A673 (cell line): Measurements from ENCODE around the gene HBG2. TPM values are rescaled to one million over a fixed set of nuclear protein-coding genes. Genes with fewer than 3 reads are reported as not detected.

ENCODE experiments used
- BruUV-seq: library from RNA; stranded (reverse); fragments of 400-500 nt; replicated peaks from 2 replicates; lab custom pipeline; 2021; lab: Mats Ljungman, UMichigan
- CTCF ChIA-PET: fragments of 300-600 bp; sonication (Branson Sonifier 250); formaldehyde crosslinking; loops from one replicate; lab custom pipeline; 2022; ENCODE audit warnings: antibody characterized with exemption; lab: Charles Lee
- POLR2A ChIA-PET: fragments of 300-600 bp; sonication (Branson Sonifier 250); formaldehyde crosslinking; loops from one replicate; lab custom pipeline; 2022; ENCODE audit warnings: antibody characterized with exemption; ENCODE audit not compliant: low non-redundant PET; lab: Charles Lee
- DNase-seq: peaks from one replicate; pipeline ENCODE4 v3.0.0-alpha.2; 2015; ENCODE audit warnings: low spot score
- H3K27ac ChIP-seq: fragments of 200-600 bp; sonication (generic); 2 replicates; pipeline ENCODE4 v1.5.1; 2016; ENCODE audit warnings: mixed run types, low read depth, mild to moderate bottlenecking, mixed read lengths, antibody characterized with exemption, low read length; ENCODE audit not compliant: poor library complexity, severe bottlenecking
- H3K27me3 ChIP-seq: fragments of 200-600 bp; sonication (generic); replicated peaks from 2 replicates; pipeline ENCODE4 v1.6.1; 2017; ENCODE audit warnings: mixed run types, low read depth, mild to moderate bottlenecking, mixed read lengths, antibody characterized with exemption, low read length; ENCODE audit not compliant: insufficient read depth, poor library complexity
- H3K36me3 ChIP-seq: fragments of 200-600 bp; sonication (generic); 2 replicates; pipeline ENCODE4 v1.6.1; 2016; ENCODE audit warnings: mixed run types, mild to moderate bottlenecking, mixed read lengths, antibody characterized with exemption, low read length; ENCODE audit not compliant: insufficient read depth, poor library complexity, severe bottlenecking
- H3K4me1 ChIP-seq: fragments of 200-600 bp; sonication (generic); 2 replicates; pipeline ENCODE4 v1.6.1; 2017; ENCODE audit warnings: mixed run types, mild to moderate bottlenecking, mixed read lengths, antibody characterized with exemption, low read length; ENCODE audit not compliant: insufficient read depth, poor library complexity, severe bottlenecking
- H3K4me3 ChIP-seq: fragments of 200-600 bp; sonication (generic); 2 replicates; pipeline ENCODE4 v1.5.1; 2016; ENCODE audit warnings: low read depth, mixed run types, mild to moderate bottlenecking, mixed read lengths, low read length; ENCODE audit not compliant: poor library complexity, severe bottlenecking
- H3K9me3 ChIP-seq: fragments of 200-600 bp; sonication (generic); 2 replicates; pipeline ENCODE4 v1.6.1; 2016; ENCODE audit warnings: mixed run types, low read depth, mild to moderate bottlenecking, mixed read lengths, antibody characterized with exemption, low read length; ENCODE audit not compliant: poor library complexity, severe bottlenecking
- CTCF ChIP-seq: fragments of 300-800, 200-600 bp; sonication (generic); conservative IDR thresholded peaks from 2 replicates; pipeline ENCODE4 v1.5.1; 2017; ENCODE audit warnings: low read depth, mild to moderate bottlenecking, antibody characterized with exemption, low read length, moderate library complexity, mixed read lengths
- EZH2 ChIP-seq: fragments of 200-600 bp; sonication (generic); IDR thresholded peaks from 2 replicates; pipeline ENCODE4 v1.6.1; 2017; ENCODE audit warnings: borderline replicate concordance, low read depth, mild to moderate bottlenecking, mixed read lengths, antibody characterized with exemption, low read length; ENCODE audit not compliant: poor library complexity, severe bottlenecking
- intact Hi-C: fragments of 100-400 bp; cut with micrococcal nuclease; formaldehyde crosslinking; loops from one replicate; pipeline ENCODE4 v1.10.0; 2022; ENCODE audit not compliant: unreplicated experiment
- total RNA-seq: library from RNA; stranded (reverse); gene quantifications from 2 replicates; pipeline ENCODE4 v1.2.3, GENCODE V29; 2021

Gene HBG2
- total RNA-seq, 1 experiment from 2014 or later = not detected

- H3K27ac ChIP-seq = no peak overlapping the region
- no peaks in the 10 kb centered on the region for H3K36me3 ChIP-seq
- CTCF ChIA-PET = no interaction called here
- no peaks in the 10 kb centered on the region for H3K27me3 ChIP-seq
- POLR2A ChIA-PET = no interaction called here
- BruUV-seq = no TSS peak
- TF ChIP-seq CTCF = no peak
- no peak for TF ChIP-seq EZH2
- H3K4me3 ChIP-seq = no peak overlapping the region
- intact Hi-C loops = no loop called here
- DNase-seq = no peak
- no peaks in the 10 kb centered on the region for H3K9me3 ChIP-seq
- no peaks in the 10 kb centered on the region for H3K4me1 ChIP-seq
Measured at GRCh38 chr11:5228124-5228523, 26.5 kb downstream of the HBG2 start.

GRCh38 chr11:5227681-5228080, 26.9 kb downstream of the HBG2 start:
- intact Hi-C loops = no loop called here
- ChIA-PET CTCF (no interaction called here), POLR2A (no interaction called here)
- no peaks in the 10 kb centered on the region for H3K4me1 ChIP-seq
- H3K36me3 ChIP-seq = no peaks in the 10 kb centered on the region
- no peaks in the 10 kb centered on the region for H3K27me3 ChIP-seq
- no peak overlapping the region for H3K4me3 ChIP-seq
- H3K9me3 ChIP-seq = no peaks in the 10 kb centered on the region
- TF ChIP-seq EZH2 (no peak), CTCF (no peak)
- BruUV-seq = no TSS peak
- no peak overlapping the region for H3K27ac ChIP-seq
- DNase-seq = no peak

- TF ChIP-seq EZH2 = no peak
- no peak for TF ChIP-seq CTCF
- H3K4me3 ChIP-seq = no peak within 1 kb of the TSS
- H3K27ac ChIP-seq = no peak within 1 kb of the TSS
- H3K9me3 ChIP-seq = no peaks in the 10 kb centered on the region
- intact Hi-C loops = no loop called here
- H3K4me1 ChIP-seq = no peaks in the 10 kb centered on the region
- DNase-seq = no peak
- POLR2A ChIA-PET = no interaction called here
- no TSS peak for BruUV-seq
- H3K36me3 ChIP-seq = no peaks in the 10 kb centered on the region
- no peaks in the 10 kb centered on the region for H3K27me3 ChIP-seq
- CTCF ChIA-PET = interaction anchor here (0.7 kb wide), 1 partner anchor 404 kb away, joined by 3 read pairs; no protein-coding TSS in a partner anchor
Measured at GRCh38 chr11:5226732-5227310, 27.8 kb downstream of the HBG2 start, which contains the start of gene HBB. HBB (minus strand) TSS chr11:5227071; CDS start chr11:5227021, 50 bp downstream.
